Astrocyte of the spinal cord (primary cell): ENCODE data around the gene KCNQ4.

ENCODE experiments used
- DNase-seq: peaks from one replicate; pipeline ENCODE4 v3.0.0; 2011; ENCODE audit warnings: low read depth, low spot score
- H3K4me3 ChIP-seq: 2 replicates; pipeline ENCODE4 v1.5.1; 2011; ENCODE audit warnings: low read depth, mild to moderate bottlenecking, low read length, moderate library complexity
- CTCF ChIP-seq: IDR thresholded peaks from 2 replicates; pipeline ENCODE4 v1.5.1; 2012; ENCODE audit warnings: low read depth, mild to moderate bottlenecking, low read length, inconsistent platforms
- in situ Hi-C: cut with HindIII; loops from 2 replicates; pipeline ENCODE4 v1.10.0; 2017; ENCODE audit warnings: low sequenced_read_pairs

Gene KCNQ4

GRCh38 chr1:40856656-40857302, 73.2 kb downstream of the KCNQ4 start:
- no peak for DNase-seq
- TF ChIP-seq CTCF: no peak
- no peak overlapping the region for H3K4me3 ChIP-seq
- in situ Hi-C loops: no loop called here

DNA sequence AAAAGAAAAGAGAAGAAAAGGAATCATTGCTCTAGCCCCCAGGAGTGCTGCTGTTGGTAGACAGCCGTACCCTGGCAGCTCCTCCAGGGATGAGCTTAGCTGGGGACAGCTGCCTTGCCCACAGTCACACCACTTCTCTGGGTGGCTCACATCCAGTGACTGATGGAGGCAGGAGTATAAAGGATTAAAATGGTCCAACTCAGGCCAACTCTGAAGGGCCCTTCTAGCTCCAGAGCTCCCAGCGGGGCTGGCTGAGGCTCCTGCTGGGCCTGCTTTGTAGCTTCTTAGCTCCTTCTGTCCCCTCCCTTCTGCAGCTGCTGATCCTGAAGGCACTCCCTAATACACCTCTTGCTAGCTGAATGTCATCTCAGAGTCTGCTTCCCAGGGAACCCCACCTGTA, 74.2 kb downstream of the KCNQ4 start:
- in situ Hi-C loops: no loop called here
- no peak overlapping the region for H3K4me3 ChIP-seq
- no peak for TF ChIP-seq CTCF
- no peak for DNase-seq

DNA sequence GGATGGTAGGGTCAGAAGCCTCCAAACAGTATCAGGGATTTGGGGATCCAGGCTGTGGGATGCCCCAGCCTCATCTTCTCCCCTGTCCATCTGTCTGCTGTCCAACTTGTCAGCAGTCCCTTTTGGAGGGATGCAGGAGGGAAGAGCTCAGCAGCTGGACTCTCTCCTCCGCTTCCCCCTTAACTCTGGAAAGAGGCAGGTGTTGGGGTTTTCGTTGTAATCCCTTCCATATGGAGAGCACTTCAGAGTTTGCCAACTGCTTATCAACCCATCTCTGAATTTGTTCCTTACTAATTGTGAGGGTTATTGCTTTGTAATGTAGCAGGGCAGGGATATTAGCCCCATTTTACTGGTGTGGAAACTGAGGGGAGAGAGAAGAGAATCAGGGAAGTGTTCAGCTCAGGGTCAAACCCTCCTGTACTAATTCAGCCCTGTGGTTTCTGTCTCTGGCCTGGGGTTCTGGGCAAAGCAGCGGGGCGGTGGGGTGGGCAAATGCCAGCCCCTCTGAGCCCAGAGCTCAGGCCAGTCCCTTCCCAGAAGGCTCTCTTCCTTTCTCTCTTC, 75.3 kb downstream of the KCNQ4 start:
- no peak overlapping the region for H3K4me3 ChIP-seq
- no peak for DNase-seq
- no peak for TF ChIP-seq CTCF
- in situ Hi-C loops: no loop called here

DNA sequence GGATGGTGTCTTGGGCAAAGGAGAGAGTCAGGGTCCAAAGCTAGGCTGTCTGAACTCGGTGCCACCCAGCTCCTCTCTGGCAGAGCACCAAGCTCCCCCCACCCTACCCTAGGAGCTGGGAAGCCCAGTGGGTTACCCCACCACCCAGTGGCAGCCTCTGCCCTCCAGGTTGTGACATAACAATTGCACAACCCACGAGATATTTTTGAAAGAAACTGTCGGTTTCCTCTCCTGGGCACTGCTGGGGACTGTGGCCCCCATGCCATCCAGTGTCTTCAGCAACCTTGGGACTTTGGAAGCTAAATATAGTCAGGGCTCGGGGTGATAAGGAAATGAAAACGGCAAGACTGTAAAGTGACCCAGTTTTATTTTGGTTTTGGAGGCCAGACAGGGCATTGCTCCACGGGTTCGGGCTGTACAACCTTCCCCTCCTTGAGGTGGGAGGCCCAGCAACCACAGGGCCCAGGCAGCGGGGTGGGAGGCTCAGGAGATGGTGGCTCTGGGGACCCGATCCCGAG, 77.2 kb downstream of the KCNQ4 start:
- no peak for DNase-seq
- H3K4me3 ChIP-seq: peak overlapping the region; percentile 33
- no peak for TF ChIP-seq CTCF
- in situ Hi-C loops: no loop called here

DNA sequence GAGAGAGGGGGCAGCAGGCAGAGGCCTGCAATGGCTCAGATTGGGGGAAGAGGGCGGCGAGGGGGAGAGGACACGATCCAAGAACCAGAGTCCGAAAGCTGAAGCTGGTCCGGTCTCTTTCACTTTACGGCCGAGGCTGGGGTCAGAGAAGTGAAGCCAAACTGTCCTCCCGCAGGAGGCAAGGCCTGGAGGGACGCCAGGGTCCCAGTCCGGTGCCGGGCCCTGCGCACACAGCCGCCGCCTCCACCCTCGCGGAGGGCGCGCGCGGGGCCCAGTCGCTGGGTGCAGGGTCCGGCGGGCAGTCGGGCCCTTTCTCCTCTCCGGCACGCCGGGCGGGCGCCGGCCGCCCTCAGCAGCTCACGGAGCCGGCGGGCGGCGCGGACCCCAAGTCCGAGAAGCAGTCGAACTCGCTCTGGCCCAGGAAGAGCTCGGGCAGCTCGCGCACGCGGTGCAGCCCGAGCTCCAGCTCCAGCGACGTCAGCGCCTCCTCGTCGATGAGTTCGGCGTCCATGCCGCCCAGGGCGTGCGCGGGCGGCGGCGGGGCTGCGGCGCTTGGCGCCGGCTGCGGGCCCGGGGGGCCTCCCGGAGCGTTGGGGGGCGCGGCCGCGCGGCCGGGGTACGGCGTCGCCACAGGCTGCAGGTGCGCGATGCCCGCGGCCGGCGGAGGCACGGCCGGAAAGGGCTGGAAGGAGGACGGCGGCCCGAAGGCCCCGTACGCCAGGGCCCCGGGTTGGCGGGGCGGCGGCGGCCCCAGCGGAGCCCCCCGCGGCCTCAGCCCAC, 77.8 kb downstream of the KCNQ4 start:
- in situ Hi-C loops: no loop called here
- peak; percentile 47 for DNase-seq
- TF ChIP-seq CTCF: no peak
- H3K4me3 ChIP-seq: peak overlapping the region; percentile 50

GRCh38 chr1:40862008-40862863, 78.6 kb downstream of the KCNQ4 start, which contains the start of gene CITED4:
Gene CITED4, minus strand, starts transcription at chr1:40862363. Its CDS starts 236 bp downstream, at chr1:40862127.
- TF ChIP-seq CTCF: peak; percentile 32

More at GRCh38 chr1:40862008-40862863, 78.6 kb downstream of the KCNQ4 start, which contains the start of gene CITED4:
- peak; percentile 93 for DNase-seq
- peak within 1 kb of the TSS; percentile 50 for H3K4me3 ChIP-seq
- in situ Hi-C loops: no loop called here
